Lower leg skin (tissue), 4 donors: Measurements from ENCODE around the gene PHYHD1. TPM values are rescaled to one million over a fixed set of nuclear protein-coding genes. Genes with fewer than 3 reads are reported as not detected.

Source experiments
- DNase-seq, 2 donors: peaks; one replicate each; pipeline ENCODE4 v3.0.0-alpha.2; 2019; ENCODE audit warnings: low spot score in 2 of 2
- H3K4me3 ChIP-seq: fragments of 200-600 bp; sonication (generic); 2 replicates; pipeline ENCODE4 v1.5.1; 2017; ENCODE audit warnings: mild to moderate bottlenecking, low read depth; ENCODE audit not compliant: poor library complexity, severe bottlenecking
- CTCF ChIP-seq, 3 donors: fragments of 450-650 bp; IDR thresholded peaks; one replicate each; pipeline ENCODE4 v1.5.1; 2016; ENCODE audit warnings: antibody characterized with exemption in 3 of 3, mild to moderate bottlenecking in 3 of 3, moderate library complexity in 2 of 3
- POLR2A ChIP-seq, 2 donors: fragments of 450-650 bp; IDR thresholded peaks; one replicate each; pipeline ENCODE4 v1.6.1; 2016 to 2017; ENCODE audit warnings: antibody characterized with exemption in 2 of 2, mild to moderate bottlenecking in 1 of 2, moderate library complexity in 1 of 2
- WGBS, 2 donors: methylation state at CpG; one replicate each; pipeline ENCODE4 v1.1.5; 2018; 5-methylcytosine and 5-hydroxymethylcytosine counted together
- intact Hi-C: fragments of 100-400 bp; cut with DNase I; formaldehyde crosslinking; loops from one replicate; pipeline ENCODE4 v1.15.0; 2023; ENCODE audit warnings: low total_unique reads
- total RNA-seq, 4 donors: library from RNA; depleted of rRNA; stranded (reverse); fragments of >200 nt; gene quantifications; one replicate each; pipeline ENCODE4 v1.1.0, GENCODE V29; 2016

Gene PHYHD1
- total RNA-seq, 4 donors from 2014 or later, result 31.3 to 60.2 (median 50.6) TPM

- intact Hi-C loops, result no loop called here
- TF ChIP-seq POLR2A (IDR thresholded peaks at IDR 0.05) (no peak), CTCF (IDR thresholded peaks at IDR 0.05) (no peak)
- no peak for DNase-seq
- H3K4me3 ChIP-seq, result no peak overlapping the region
- WGBS, 2 donors, result 61 to 80% methylated on average over 3 of the region's 3 CpGs
Observed at GRCh38 chr9:128979111-128979510, 58.3 kb downstream of the PHYHD1 start.

- TF ChIP-seq CTCF (IDR thresholded peaks at IDR 0.05), result no peak
- no peak for TF ChIP-seq POLR2A (IDR thresholded peaks at IDR 0.05)
- intact Hi-C loops, result no loop called here
- no peak overlapping the region for H3K4me3 ChIP-seq
- WGBS, 2 donors, result 95 to 98% methylated on average over 8 of the region's 8 CpGs
- DNase-seq, result peak in 1 of 2 donors; percentile 68
Observed at GRCh38 chr9:128983536-128983935, 62.8 kb downstream of the PHYHD1 start.

GRCh38 chr9:128986671-128987070 is 65.9 kb downstream of the PHYHD1 start:
- intact Hi-C loops, result no loop called here
- no peak for TF ChIP-seq CTCF (IDR thresholded peaks at IDR 0.05)
- TF ChIP-seq POLR2A (IDR thresholded peaks at IDR 0.05), result no peak
- no peak for DNase-seq
- WGBS, 2 donors, result 60 to 69% methylated on average over 5 of the region's 5 CpGs
- H3K4me3 ChIP-seq, result no peak overlapping the region

GRCh38 chr9:128987805-128988204 is 67.0 kb downstream of the PHYHD1 start:
- 25 to 33% methylated on average over 5 of the region's 5 CpGs for WGBS, 2 donors
- DNase-seq, result peak; percentile 48 to 88

More at GRCh38 chr9:128987805-128988204, 67.0 kb downstream of the PHYHD1 start:
- no peak overlapping the region for H3K4me3 ChIP-seq
- intact Hi-C loops, result no loop called here
- TF ChIP-seq CTCF (IDR thresholded peaks at IDR 0.05), result no peak
- no peak for TF ChIP-seq POLR2A (IDR thresholded peaks at IDR 0.05)

Other genes with a start within 250 kb of the PHYHD1 start
- gene SET, start 231.8 kb upstream of the PHYHD1 start, total RNA-seq, result 100 to 1,000 TPM; 135 to 220 (median 178) TPM
- 1 to 10 TPM; 2.4 to 8.4 (median 4.1) TPM for gene PKN3, start 218.5 kb upstream of the PHYHD1 start, total RNA-seq
- gene ZDHHC12, start 196.9 kb upstream of the PHYHD1 start, total RNA-seq, result 10 to 100 TPM; 68.3 to 95.7 (median 84.1) TPM
- gene ZER1, start 149.1 kb upstream of the PHYHD1 start, total RNA-seq, result 100 to 1,000 TPM in 1 of 4 donors, 10 to 100 TPM in 3; 66.5 to 104 (median 73.2) TPM
- 10 to 100 TPM in 3 of 4 donors, 1 to 10 TPM in 1; 5.0 to 14.8 (median 12.8) TPM for gene TBC1D13, start 133.7 kb upstream of the PHYHD1 start, total RNA-seq
- gene ENDOG, start 102.5 kb upstream of the PHYHD1 start, total RNA-seq, result 10 to 100 TPM; 12.5 to 34.7 (median 25.5) TPM
- gene SPOUT1, start 91.2 kb upstream of the PHYHD1 start, total RNA-seq, result 10 to 100 TPM; 15.0 to 41.5 (median 32.3) TPM
- 10 to 100 TPM in 2 of 4 donors, 1 to 10 TPM in 2; 8.2 to 19.4 (median 10.9) TPM for gene KYAT1, start 39.0 kb upstream of the PHYHD1 start, total RNA-seq
- 100 to 1,000 TPM in 3 of 4 donors, 10 to 100 TPM in 1; 89.6 to 131 (median 111) TPM for gene LRRC8A, start 38.8 kb upstream of the PHYHD1 start, total RNA-seq
- 10 to 100 TPM in 3 of 4 donors, 1 to 10 TPM in 1; 9.8 to 16.4 (median 11.9) TPM for gene DOLK, start 26.6 kb downstream of the PHYHD1 start, total RNA-seq
- 10 to 100 TPM; 32.8 to 44.3 (median 36.1) TPM for gene NUP188, start 26.7 kb downstream of the PHYHD1 start, total RNA-seq
- 100 to 1,000 TPM; 177 to 378 (median 207) TPM for gene SH3GLB2, start 107.3 kb downstream of the PHYHD1 start, total RNA-seq
- gene MIGA2, start 115.6 kb downstream of the PHYHD1 start, total RNA-seq, result 10 to 100 TPM; 37.7 to 66.1 (median 47.4) TPM
- gene DOLPP1, start 160.1 kb downstream of the PHYHD1 start, total RNA-seq, result 10 to 100 TPM in 2 of 4 donors, 1 to 10 TPM in 2; 7.5 to 14.0 (median 10.7) TPM
- gene CRAT, start 189.8 kb downstream of the PHYHD1 start, total RNA-seq, result 10 to 100 TPM; 13.7 to 78.2 (median 31.3) TPM
- gene PTPA, start 190.4 kb downstream of the PHYHD1 start, total RNA-seq, result 100 to 1,000 TPM in 1 of 4 donors, 10 to 100 TPM in 3; 62.9 to 104 (median 73.8) TPM